ENCODE results near the gene CCDC106.

DNA sequence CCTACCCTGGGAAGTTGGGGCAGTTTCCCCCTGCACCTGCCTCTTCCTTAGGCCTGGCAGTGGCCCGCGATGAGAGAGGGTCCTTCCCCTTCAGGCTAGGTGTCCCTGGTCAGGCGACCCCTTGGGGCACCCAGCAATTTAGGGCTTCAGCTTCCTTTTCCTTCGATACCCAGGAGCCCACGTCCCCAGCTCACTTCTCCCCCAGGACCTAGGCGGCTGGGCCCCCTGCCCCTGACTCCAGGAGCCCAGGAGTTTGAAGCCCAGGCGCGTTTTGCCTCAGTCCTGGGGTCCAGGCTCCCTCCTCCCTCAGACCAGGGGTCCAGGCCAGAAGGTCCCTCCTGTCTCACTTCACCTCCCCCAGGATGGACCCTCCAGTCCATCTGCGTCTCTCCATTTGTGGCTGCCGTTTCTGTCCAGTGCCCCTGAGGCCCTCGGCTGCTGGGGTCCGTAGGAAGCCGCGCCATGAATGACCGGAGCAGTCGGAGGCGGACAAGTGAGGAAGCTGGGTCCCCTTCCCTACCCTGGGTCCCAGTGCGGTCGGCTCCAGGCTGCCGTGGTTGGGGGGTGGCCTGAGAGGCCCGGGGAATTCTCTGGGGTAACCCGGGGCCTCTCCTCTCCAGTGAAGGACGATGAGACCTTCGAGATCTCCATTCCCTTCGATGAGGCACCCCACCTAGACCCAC, 714 bp downstream of the CCDC106 start:
- TF ChIP-seq, protein P1, sequence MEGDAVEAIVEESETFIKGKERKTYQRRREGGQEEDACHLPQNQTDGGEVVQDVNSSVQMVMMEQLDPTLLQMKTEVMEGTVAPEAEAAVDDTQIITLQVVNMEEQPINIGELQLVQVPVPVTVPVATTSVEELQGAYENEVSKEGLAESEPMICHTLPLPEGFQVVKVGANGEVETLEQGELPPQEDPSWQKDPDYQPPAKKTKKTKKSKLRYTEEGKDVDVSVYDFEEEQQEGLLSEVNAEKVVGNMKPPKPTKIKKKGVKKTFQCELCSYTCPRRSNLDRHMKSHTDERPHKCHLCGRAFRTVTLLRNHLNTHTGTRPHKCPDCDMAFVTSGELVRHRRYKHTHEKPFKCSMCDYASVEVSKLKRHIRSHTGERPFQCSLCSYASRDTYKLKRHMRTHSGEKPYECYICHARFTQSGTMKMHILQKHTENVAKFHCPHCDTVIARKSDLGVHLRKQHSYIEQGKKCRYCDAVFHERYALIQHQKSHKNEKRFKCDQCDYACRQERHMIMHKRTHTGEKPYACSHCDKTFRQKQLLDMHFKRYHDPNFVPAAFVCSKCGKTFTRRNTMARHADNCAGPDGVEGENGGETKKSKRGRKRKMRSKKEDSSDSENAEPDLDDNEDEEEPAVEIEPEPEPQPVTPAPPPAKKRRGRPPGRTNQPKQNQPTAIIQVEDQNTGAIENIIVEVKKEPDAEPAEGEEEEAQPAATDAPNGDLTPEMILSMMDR (IDR thresholded peaks at IDR 0.05): no peak
- TF ChIP-seq, protein P2, sequence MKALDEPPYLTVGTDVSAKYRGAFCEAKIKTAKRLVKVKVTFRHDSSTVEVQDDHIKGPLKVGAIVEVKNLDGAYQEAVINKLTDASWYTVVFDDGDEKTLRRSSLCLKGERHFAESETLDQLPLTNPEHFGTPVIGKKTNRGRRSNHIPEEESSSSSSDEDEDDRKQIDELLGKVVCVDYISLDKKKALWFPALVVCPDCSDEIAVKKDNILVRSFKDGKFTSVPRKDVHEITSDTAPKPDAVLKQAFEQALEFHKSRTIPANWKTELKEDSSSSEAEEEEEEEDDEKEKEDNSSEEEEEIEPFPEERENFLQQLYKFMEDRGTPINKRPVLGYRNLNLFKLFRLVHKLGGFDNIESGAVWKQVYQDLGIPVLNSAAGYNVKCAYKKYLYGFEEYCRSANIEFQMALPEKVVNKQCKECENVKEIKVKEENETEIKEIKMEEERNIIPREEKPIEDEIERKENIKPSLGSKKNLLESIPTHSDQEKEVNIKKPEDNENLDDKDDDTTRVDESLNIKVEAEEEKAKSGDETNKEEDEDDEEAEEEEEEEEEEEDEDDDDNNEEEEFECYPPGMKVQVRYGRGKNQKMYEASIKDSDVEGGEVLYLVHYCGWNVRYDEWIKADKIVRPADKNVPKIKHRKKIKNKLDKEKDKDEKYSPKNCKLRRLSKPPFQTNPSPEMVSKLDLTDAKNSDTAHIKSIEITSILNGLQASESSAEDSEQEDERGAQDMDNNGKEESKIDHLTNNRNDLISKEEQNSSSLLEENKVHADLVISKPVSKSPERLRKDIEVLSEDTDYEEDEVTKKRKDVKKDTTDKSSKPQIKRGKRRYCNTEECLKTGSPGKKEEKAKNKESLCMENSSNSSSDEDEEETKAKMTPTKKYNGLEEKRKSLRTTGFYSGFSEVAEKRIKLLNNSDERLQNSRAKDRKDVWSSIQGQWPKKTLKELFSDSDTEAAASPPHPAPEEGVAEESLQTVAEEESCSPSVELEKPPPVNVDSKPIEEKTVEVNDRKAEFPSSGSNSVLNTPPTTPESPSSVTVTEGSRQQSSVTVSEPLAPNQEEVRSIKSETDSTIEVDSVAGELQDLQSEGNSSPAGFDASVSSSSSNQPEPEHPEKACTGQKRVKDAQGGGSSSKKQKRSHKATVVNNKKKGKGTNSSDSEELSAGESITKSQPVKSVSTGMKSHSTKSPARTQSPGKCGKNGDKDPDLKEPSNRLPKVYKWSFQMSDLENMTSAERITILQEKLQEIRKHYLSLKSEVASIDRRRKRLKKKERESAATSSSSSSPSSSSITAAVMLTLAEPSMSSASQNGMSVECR (CRISPR knock-in tag; IDR thresholded peaks at IDR 0.05; ENCODE audit: borderline replicate concordance): no peak
- TF ChIP-seq CBFB (CRISPR knock-in tag; IDR thresholded peaks at IDR 0.05; ENCODE audit: low read depth) (no peak), TCF7 (CRISPR knock-in tag; IDR thresholded peaks at IDR 0.05; ENCODE audit: low read depth) (no peak), ESRRA (CRISPR knock-in tag; IDR thresholded peaks at IDR 0.05; ENCODE audit: borderline replicate concordance) (no peak), ZNF232 (CRISPR knock-in tag; IDR thresholded peaks at IDR 0.05) (no peak), ZNF317 (CRISPR knock-in tag; IDR thresholded peaks at IDR 0.05; ENCODE audit: borderline replicate concordance, low read depth) (no peak), ZNF263 (CRISPR knock-in tag; IDR thresholded peaks at IDR 0.05; ENCODE audit: low read depth) (no peak), CREB1 (CRISPR knock-in tag; IDR thresholded peaks at IDR 0.05) (no peak), ZNF423 (CRISPR knock-in tag; IDR thresholded peaks at IDR 0.05) (no peak)
- TF ChIP-seq, protein P3, sequence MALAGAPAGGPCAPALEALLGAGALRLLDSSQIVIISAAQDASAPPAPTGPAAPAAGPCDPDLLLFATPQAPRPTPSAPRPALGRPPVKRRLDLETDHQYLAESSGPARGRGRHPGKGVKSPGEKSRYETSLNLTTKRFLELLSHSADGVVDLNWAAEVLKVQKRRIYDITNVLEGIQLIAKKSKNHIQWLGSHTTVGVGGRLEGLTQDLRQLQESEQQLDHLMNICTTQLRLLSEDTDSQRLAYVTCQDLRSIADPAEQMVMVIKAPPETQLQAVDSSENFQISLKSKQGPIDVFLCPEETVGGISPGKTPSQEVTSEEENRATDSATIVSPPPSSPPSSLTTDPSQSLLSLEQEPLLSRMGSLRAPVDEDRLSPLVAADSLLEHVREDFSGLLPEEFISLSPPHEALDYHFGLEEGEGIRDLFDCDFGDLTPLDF (CRISPR knock-in tag; IDR thresholded peaks at IDR 0.05): no peak

All from WTC11 (cell line).